GM19240 (cell line): ENCODE measurements around the gene ME3.
"Not testable (repeated sequence)": the region's sequence is repeated elsewhere in the genome, so short reads cannot be mapped to it uniquely, and the experiment has no call there.

Experiments used
- DNase-seq: peaks from one replicate; pipeline ENCODE4 v3.0.0; 2011; ENCODE audit warnings: low spot score; ENCODE audit not compliant: insufficient read length

Gene ME3

GRCh38 chr11:86623041-86623621 lies 49.3 kb downstream of the ME3 start:
- DNase-seq: no peak

DNA sequence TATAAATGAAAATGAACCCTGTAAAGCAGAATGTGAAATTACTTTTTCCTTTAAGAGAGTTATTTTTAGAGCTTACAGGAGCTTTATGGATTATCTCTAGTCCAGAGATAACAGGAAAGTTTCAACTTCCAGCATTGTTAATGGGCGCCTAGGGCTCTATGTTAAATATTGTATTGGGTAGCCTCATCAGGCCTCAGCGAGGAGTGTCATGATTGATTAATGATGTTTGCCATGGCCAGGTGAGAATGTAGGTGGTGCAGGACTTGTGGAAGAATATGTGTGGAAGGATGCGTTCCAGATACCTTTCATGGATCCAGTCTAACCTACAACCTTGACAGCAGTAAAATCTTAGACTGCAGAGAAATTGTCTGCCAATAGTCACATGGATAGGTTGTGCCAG lies 50.6 kb downstream of the ME3 start:
- DNase-seq: no peak

DNA sequence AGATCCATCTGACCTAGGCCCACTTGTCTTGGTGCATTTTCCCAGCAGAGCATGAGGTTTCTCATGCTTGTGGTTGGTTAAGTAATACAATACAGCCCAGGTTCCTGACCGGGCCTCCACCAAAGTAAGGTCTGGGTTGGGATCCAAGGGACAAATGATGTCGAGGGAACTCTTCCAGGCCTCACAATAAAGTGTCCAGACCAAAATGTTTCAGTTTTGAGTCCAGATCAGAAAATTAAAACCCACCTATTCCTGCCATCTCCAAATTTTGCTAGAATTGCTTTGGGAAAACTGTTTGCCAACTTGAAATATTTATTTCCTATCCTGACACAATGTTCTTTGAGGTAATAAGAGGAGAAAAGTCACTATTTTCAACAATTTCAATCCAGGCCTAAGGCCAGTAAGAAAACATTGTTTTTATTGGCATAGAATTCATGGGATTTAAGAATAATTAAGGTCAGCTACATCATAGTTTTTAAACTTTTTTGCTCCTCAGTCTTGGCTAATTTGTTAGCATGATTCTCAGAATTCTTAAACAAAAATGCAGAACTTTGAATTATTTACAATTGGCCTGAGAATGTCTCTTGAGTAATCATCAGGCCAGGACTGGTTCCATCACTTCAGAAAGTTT lies 51.4 kb downstream of the ME3 start:
- no peak for DNase-seq

DNA sequence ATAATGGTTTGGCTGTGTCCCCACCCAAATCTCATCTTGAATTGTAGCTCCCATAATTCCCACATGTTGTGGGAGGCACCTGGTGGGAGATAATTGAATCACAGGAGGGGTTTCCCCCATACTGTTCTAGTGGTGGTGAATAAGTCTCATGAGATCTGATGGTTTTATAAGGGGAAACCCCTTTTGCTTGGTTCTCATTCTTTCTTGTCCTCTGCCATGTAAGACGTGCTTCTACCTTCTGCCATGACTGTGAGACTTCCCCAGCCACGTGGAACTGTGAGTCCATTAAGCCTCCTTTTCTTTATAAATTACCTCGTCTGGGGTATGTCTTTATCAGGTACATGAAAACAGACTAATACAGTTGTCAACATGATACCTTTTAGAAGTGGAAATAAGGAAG lies 53.0 kb downstream of the ME3 start:
- DNase-seq: not testable (repeated sequence)

DNA sequence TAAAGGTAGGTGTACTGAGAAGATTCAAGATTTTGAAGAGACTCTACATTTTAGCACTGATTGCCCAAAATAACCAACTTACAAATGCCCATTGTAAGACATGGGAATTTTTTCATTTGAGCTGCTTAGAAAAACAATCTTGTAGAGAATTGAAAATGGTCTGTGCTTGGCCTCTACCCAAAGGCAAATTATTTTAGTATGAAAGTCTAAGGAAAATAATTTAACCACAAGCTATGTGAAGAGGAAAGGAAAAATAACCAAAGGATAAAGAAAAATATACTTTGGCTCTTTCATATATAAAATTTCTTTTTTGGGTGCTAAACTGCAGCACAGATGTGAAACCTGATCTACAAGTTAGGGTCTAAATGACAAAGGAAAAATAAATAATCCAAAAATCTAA lies 54.9 kb downstream of the ME3 start:
- DNase-seq: no peak

DNA sequence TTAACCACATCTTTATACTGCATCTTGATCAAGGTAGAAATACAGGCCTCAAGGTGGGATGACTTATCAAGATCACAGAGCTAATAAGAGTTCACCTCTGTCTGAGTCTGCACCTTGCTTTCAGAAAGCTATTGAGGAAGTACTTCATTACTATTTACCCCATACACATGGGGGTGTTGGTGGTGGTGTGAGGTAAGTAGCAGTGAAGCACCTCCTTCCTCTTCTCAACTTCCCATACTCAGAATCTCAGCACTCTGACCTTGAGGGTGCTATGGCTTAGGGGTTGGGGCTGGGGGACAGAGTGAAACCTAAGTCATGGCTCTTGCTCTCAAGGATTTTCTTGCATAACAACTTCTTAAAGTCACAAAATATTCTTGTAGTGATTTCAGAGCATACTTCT lies 56.9 kb downstream of the ME3 start:
- no peak for DNase-seq

- DNase-seq: no peak
These were observed 61.7 kb downstream of the ME3 start for GRCh38 chr11:86610559-86611341.

DNA sequence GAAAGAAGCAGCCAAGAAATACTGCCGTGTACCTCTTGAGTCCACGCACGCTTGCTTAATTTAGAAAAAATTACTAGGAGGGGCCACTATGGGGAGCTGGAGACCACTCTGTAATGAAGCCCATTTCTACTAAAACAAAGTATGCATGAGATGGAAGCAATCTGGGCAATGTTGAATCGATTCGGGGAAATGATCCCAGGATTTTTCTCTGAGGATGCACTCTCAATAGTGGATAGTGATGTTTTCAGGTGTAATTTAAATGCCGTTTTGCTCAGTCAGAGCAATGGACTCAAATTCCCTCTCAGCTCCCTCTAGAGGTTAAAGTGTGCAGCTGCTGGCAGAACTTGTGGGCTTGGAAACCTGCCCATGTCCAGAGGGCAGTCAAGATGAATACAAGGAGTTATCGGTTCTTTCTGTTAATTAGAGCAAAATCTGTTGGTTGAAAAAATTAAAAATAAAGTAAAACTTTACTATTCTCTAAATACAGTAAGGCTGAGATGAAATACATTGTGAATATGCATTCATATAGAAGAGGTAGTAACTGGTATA lies 64.1 kb downstream of the ME3 start:
- DNase-seq: peak; percentile 48

- no peak for DNase-seq
These were observed 65.5 kb downstream of the ME3 start for GRCh38 chr11:86606836-86607481.

DNA sequence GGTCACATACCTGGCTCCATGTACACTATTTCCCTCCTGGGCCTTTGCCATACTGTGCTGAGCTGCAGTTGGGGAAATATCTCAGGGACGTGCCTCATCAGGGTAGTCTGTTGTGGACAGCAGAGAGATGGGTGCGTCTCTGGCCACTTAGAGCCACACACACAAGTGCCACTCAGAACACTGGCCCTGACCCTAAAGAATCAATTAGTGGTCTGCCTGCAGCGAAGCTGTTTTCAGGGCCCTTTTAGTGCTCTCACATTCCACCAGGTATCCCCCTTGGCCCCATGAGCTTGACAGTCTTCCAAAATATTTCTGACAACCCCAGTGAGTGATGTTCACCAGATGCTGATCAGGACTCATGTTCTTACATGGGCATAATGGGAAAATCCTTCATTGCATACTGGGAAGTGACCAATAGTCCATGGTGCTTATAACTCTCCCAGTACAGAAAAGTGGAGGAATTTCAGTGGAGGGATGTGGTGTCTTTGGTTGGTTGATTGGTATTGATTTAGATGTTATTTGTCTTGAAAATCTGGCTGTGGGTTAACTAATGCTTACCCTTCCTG lies 66.1 kb downstream of the ME3 start:
- DNase-seq: no peak

- no peak for DNase-seq
These were observed 75.4 kb downstream of the ME3 start for GRCh38 chr11:86596861-86597586.

- DNase-seq: no peak
These were observed 76.5 kb downstream of the ME3 start for GRCh38 chr11:86595955-86596354.

GRCh38 chr11:86595451-86595850 lies 77.0 kb downstream of the ME3 start:
- DNase-seq: no peak

DNA sequence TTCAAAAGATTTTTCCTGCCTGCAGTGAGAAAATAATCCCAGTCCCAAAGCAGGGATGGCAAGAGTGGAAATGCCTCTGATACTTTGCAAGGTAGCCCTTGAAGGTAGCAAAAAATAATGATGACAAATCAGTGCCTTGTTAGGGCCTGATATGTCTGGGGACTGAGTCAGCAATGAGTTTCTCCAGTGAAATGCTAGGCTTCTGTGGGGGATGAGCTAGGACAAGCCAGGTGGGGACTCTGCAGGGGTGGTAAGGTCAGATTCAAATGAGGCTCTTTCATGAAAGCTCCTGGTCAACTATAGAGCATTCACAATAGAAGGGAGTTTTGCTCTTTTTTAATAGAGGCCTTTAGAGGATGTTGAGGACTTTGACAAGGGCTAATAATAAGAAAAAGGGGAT lies 77.7 kb downstream of the ME3 start:
- no peak for DNase-seq

GRCh38 chr11:86593833-86594232 lies 78.6 kb downstream of the ME3 start:
- no peak for DNase-seq

DNA sequence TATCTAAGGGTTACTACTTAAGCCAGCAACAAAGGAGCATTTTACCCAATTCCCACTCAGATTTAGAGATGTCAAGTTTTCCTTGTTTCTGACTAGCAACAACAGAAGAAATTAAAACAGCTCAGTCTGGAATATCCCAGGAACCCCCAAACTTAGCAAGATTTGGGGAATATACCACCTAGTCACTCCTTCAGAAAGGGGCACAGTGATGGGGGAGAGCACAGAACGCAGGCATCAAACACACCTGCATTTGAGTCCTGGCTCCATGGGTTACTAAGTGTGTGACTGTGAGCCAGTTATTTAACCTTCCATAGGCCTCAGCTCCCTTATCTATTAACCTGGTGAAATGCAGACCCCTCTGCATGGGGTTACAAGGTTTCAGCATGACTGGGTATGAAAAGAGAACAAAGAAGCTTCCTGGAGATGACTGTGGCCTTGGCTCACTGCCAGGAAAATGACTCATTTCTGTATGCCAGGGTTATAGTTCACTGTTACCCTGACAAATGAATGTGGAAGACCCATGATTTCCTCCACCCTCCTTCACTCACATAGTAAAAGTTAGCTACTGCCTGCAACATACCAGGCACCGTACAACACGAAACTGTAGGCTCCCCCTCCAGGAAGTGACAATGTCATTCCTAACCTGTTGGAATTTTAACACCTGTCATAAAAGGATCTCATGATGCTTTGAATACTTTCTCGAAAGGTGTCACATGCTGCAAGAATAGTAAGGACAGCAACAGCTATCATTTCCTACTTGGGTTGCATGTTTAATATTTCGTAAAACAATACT lies 79.6 kb downstream of the ME3 start:
- DNase-seq: peak; percentile 28

DNA sequence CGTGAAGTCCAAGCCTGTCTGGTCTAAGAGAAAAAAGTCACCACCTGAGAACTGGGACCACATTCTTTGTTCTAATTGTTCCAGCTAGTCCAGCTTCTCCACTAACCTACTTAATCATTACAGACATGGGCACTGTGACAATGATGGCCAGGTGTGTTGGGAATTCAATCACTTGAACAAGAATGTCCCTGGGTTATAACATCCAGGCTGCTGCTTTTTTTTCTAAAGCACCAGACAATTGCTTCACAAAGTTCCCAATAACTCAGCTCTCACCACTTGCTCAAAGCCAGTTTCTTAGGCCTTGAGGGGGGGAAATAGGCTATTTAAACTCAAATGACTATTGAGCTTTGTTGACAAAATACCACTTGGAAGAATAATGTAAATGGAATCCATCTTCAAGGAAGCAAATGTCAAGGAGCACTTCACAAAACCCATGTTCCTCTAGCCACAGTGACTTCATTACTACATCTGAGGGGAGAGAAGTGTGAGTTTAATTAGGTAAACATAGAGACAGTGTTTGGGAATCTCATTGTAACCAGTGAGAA lies 80.3 kb downstream of the ME3 start:
- DNase-seq: no peak

GRCh38 chr11:86591631-86592030 lies 80.8 kb downstream of the ME3 start:
- no peak for DNase-seq

- DNase-seq: no peak
These were observed 82.4 kb downstream of the ME3 start for GRCh38 chr11:86589856-86590589.
